Suprapubic skin (tissue), 4 donors: Measurements from ENCODE around the gene UGGT2.

Experiments used
- POLR2A ChIP-seq, 2 donors: fragments of 450-650 bp; IDR thresholded peaks; one replicate each; pipeline ENCODE4 v1.6.1; 2017; ENCODE audit warnings: antibody characterized with exemption in 2 of 2, mild to moderate bottlenecking in 2 of 2, moderate library complexity in 2 of 2
- POLR2AphosphoS5 ChIP-seq, 3 donors: sonication (generic); formaldehyde crosslinking; IDR thresholded peaks; one replicate each; pipeline ENCODE4 v1.6.1; 2017; ENCODE audit warnings: antibody characterized with exemption in 3 of 3
- TF ChIP-seq, protein P1 (sequence below), 2 donors: fragments of 200-600 bp in 1 of 2; fragments of 450-650 bp in 1 of 2; sonication (generic) in 1 of 2; IDR thresholded peaks; one replicate each; pipeline ENCODE4 v1.5.1; 2016 to 2019; ENCODE audit warnings: antibody characterized with exemption in 2 of 2, mild to moderate bottlenecking in 1 of 2, moderate library complexity in 1 of 2

DNA sequence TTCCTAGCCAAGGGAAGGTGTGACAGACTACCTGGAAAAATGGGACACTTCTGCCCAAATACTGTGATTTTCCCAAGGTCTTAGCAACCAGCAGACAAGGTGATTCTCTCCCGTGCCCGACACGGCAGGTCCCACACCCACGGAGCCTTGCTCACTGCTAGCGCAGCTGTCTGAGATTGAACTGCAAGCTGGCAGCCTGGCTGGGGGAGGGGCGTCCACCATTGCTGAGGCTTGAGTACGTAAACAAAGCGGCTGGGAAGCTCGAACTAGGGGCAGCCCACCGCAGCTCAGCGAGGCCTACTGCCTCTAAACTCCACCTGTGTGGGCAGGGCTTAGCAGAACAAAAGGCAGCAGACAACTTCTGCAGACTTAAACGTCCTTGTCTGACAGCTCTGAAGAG, 146.2 kb downstream of the UGGT2 start:
- no peak for TF ChIP-seq POLR2AphosphoS5 (IDR thresholded peaks at IDR 0.05)
- TF ChIP-seq, protein P1, sequence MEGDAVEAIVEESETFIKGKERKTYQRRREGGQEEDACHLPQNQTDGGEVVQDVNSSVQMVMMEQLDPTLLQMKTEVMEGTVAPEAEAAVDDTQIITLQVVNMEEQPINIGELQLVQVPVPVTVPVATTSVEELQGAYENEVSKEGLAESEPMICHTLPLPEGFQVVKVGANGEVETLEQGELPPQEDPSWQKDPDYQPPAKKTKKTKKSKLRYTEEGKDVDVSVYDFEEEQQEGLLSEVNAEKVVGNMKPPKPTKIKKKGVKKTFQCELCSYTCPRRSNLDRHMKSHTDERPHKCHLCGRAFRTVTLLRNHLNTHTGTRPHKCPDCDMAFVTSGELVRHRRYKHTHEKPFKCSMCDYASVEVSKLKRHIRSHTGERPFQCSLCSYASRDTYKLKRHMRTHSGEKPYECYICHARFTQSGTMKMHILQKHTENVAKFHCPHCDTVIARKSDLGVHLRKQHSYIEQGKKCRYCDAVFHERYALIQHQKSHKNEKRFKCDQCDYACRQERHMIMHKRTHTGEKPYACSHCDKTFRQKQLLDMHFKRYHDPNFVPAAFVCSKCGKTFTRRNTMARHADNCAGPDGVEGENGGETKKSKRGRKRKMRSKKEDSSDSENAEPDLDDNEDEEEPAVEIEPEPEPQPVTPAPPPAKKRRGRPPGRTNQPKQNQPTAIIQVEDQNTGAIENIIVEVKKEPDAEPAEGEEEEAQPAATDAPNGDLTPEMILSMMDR (IDR thresholded peaks at IDR 0.05), result no peak
- no peak for TF ChIP-seq POLR2A (IDR thresholded peaks at IDR 0.05)
